GM19043 (cell line): ENCODE results near the gene ANK2.

Experiments used
- ATAC-seq: cut with Tn5 transposase; IDR thresholded peaks from one replicate; pipeline ENCODE4 v1.9.1; 2021; ENCODE audit warnings: low read depth; ENCODE audit not compliant: unreplicated experiment

Gene ANK2

DNA sequence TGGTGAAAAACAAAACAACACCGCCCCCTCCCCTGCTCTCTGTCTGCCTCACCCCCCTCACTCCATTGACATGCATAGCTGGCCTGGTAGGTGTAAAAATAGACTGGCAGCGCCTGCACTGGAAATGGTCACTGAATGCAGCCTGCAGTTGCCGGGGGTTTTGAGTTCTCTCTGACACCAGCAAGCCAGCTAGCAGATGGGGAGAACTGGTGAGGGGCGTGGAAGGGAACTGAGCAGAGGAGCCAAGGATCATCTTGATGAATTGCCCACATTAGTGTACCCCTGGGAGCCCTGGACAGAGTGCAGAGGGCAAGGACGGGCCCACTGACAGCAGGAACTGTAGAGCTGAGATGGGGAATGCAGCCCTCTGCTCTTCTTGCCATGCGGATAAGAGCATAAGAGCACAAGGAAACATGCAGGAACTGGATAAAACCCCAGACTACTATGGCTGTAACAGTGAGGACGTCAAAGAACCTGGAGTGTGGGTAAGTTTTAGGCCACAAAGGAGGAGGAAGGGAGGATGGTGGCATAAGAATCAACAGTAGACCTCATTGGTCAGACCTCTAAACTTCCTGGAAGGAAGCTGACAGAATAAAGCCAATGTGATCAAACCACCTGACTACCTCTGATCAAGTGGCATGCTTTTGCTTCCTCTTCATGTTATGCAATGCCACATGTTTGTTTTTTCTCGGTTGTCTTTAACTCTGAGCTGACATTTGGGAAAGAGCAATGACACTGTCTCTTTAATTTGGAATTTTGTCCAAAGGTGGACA is 96.3 kb downstream of the ANK2 start:
- ATAC-seq = no peak

DNA sequence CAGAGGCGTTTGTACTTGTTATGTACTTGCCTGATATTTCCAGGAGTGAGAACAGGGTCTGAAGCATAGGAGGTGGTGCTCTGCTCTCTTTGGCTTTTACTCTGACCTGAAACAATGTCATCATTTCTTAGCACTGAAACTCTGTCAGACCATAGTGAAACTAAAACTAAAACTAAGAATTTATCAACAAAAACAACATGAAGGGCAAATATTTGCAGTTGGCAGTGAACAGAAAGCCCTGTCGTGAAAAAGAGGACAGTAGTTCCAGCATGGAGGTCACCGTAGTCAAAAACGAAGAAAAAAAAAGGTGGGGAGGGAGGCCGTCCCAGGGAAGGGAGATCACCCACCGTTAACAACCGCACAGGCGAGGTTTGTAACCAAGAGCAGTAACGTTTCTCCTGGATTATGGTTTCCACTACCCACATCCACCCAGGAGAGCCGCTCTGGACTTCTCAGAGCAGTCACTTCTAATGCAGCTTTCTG is 97.5 kb downstream of the ANK2 start:
- ATAC-seq = peak; percentile 66

DNA sequence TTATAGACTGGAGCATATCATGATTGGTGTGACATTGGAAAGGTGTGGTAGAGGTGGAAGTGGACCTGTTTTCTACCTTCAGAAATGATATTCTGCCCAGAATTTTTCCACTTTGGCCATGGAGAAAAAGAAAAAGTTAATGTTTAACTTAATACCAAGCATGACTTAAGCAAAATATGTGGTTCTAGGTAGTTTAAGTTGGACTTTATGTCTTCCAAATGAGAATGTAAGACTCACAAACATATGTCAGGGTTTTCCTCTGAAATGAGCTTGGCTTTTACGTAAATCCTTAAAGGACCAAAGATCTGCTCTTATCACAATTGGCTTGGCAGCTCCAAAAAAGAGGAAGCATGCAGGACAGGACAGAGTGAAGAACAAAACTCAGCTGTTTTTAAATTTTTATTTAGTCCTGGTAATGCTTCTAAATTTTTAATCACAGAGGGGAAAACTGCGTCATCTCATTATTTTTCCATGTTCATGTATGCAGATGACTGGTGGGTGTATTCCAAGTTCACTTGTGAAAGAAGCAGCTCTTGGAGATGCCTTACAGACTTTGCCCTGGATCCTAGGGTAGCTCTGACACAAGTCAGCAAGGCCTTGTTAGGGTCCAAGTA is 98.2 kb downstream of the ANK2 start:
- ATAC-seq = no peak

DNA sequence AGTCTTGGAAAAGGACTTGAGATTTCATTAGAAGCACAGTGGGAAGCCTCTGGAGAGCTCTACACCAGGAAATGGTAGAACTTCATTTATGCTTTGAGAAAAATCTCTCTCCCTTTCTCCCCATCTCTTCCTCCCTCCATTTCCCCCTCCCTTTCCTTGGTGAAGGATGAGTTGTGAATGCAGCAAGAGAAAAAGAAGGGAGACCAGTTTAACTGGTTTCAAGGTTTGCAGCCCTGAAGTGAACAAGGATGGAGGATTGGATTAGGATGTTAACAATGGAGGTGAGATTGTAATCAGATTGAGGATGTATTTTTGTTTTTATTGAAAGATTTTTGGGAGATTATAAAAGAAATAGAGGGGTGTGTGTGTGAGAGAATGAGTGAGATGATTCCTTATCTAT is 99.5 kb downstream of the ANK2 start:
- no peak for ATAC-seq

DNA sequence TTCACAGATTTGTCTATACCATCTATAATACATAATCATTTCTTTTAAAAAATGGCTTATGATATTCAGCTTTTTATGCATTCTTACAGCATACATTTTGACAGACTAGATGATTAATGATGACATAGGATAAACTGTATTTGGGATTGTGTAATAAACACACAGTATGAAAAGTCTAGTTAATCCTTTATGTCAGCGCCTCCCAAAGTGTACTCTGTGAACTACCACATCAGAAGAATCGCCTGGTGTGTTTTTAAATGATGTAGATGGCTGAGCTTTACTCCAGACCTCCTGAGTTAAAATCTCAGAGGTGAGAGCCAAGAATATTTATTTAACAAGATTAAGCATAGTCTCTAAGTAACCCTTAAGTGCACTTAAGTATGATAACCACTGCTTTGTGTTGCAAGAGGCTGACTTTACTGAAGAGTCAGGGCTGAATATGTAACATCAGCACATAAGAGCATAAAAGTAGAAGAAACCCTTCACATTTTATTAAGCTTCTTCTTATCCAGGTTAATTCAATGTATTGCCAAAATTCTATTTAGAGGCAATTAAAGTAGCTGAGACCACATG is 104.2 kb downstream of the ANK2 start:
- no peak for ATAC-seq

DNA sequence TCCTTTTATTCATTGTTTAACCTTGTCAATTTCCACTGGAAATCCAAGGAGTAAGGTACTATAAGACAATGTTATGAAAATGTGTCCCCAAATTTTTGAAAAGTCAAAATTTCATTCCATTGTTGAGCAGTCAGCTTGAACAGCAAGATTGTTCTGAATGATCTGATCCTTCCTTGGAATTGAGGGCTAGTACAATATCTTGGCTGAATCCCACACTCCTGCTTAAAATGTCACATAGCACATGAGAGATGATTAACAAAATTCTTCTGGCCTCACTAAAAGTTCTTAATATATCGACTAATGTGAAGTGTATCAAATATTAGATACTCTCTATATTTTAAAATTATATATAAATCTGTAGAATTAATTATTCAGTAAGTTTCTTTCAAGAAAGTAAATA is 104.8 kb downstream of the ANK2 start:
- no peak for ATAC-seq

DNA sequence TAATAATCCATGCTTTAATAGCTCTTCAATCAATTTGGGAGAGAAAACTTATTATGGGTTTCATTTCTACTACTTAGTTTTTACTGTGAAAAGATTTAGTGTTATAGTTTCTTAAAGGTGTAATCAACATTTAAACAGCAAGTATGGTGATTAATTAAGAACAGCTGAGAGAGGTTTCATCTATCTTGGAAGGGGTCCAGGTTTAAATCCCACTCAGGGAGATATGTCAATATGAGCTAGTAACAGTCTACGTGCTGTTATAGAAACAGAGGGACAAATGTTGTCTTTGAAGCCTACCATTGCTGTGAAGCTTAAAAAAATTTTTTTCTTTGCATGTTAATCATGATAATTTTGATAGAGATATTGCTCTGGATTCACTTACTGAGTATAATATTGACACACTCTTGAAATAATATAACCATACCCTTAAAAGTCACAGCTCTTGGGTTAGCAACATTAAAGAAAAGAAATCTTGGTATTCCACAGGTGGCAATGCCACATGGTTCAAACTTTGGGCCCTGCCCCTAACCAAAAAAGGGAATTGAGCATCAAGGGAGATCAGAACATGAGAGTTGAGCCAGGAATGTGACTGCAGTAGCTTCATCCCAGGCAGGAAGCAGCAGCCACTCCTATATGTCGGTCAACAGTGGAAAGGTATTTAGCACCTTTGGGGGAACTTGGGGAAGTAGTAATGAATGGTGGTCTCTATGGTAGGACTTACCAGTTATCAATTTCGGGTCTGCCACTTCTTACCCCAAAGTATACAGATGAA is 107.8 kb downstream of the ANK2 start:
- no peak for ATAC-seq

DNA sequence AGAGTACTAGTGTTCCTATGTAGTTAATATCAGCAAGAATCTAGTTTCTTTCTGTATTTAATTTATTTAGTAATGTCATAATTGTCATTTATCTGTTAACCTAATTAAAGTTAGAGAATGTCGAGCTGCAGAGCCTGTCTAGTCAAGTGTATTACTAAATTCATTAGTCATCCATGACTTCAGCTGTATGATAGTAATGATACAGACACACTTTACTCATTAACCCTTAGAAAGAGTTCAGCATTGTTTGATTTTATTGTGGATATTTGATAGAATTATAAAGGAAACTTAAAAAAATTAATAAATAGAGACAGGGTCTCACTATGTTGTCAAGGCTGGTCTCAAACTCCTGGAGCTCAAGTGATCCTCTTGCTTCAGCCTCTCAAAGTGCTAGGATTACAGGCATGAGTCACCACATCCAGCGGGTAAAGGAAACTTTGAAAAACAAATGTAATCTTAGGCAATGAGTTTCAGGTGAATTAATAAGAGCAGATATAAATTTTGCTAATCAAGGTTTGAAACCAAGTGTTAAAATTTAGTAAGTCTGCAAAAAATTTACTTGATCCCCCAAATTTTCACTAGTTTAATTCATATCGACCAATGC is 110.6 kb downstream of the ANK2 start:
- ATAC-seq = no peak

DNA sequence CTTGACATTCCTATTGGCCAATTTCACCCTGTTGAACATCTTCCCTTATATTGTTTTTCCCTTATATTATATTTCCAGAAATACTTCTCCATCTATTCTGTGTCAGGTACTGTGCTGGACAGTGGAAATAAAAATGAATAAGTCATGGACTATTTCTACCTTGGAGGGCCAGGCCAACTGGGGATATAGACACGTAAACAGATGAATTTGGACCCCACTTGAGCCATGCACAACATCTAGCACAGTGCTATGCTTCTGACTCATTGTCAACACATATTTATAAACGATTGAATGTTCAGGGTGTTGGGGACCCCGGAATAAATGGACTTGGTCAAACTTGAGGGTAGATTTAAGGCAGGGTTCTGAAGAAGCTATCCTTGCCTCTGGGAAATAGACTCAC is 111.1 kb downstream of the ANK2 start:
- ATAC-seq = no peak

DNA sequence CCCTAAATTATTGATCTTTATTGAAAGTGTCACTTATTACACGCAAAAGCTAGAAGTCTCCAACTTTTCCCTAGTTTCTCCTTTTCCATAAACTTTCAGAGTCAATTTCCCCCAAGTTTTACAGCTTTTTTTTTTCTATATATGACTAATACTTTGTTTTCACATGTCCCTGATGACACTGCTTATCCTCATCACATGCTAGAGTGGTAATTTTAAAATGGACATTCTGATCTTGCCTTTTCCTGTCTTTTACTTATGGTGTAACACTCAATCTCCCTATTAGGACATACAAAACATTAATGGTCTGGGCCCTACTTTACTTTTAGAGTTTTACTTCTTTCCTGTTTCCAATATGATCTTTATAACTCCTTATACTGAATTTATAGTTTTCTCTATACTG is 112.6 kb downstream of the ANK2 start:
- no peak for ATAC-seq

DNA sequence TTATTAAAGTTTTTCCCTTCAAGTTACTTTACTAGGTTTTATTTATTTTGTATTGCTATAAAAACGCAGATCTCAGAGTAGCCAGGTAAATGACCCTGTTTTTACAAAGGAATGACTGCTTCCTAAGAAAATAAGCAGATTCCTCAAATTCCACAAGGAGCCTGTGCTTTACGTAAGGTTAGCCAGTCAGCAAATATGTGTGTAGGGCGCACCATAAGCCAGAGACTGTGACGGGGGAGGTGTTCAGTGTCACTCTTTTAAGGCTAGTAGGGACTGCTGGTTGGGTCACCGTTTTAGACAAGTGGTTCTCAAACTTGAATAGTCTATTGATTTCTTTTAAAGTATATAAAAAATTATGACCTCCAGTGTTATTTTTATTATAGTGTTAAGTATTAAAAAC is 119.9 kb downstream of the ANK2 start:
- no peak for ATAC-seq

DNA sequence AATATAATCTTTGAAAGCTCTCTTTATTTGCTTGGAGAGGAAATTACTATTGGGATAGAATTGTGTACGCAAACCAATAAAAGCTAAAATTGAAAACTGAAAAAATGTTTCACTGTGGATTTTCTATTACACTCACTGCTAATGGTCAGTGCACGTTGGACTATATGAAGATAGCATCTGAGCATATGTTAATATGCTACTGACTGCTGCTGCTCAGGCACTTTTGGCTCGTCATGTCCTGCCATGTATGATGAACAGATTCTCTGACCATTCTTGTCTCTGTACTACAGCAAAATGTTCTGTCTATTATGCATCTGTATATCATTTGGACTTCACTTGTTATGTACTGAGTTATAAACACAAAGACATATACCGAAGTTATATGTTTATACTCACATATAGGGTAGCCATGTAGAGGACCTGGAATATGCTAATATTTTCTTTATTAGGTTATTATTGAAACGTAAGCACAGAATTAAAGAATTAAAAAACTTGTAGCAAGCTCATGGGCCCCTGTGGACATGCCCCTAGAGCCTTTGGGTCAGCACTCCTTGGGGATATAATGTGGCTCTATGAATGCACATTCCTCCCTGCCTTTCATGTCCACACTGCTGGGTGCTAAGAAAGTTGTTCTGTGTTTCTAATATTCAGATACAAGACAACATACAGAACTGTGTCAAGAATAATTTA is 120.8 kb downstream of the ANK2 start:
- ATAC-seq = no peak

DNA sequence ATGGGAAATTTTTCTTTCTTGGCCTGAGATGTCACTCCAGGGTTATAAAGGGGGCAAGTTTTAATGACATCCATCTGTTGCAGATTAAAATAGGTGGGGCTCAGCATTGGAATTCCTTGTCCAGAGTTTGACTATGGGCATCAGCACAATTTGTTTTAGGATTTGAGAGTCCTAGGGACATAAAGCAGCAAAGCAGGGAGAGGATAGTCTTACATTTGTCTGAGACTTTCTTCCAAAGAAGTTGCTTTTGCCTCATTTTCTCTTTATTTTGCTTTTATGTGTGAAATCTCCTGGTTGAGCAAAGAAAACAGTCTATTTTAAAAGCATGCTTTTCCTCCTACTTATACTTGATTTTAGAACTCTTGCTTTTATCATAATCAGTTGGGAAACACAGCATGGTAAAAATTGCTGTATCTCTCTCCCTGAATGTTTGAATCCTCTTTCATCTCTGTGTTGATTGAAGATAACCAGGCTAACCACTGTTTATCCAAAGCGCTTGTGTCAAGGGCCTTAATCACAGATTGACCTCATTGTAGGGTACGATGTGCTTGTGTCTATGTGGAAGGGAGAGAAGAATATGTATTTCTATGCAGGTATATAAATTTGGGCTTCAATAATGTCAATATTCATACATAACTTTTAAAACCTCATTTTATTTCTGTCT is 121.5 kb downstream of the ANK2 start:
- ATAC-seq = no peak

DNA sequence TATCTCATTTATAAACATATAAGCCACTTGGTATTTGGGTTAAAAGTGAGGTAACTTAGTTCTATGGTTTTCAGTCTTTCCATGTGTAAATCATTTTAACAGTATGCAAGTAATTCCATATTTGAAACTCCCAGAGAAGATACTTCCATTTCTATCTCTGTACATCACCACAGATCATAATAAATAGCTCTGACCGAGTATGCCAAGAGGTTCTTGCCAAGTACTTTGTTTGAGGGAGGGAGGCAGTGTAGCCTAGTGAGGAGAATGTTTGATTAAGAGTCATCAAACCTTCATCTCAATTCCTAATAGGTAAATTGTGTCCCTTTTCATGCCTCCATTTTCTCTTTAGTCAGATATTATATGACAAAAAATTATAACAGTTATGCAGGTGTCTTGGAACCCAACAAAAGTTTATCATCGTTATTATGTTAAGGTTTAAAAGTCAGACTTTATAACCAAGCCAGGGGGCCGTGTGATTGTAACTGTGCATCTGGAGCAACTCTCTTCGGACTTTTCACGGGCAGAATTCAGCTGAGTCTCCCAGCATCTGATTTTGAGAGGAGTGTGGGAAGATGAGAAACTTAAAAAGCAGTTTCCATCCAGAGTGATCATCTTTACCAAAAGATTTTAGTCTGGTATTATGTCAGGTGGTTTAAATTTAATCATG is 123.8 kb downstream of the ANK2 start:
- ATAC-seq = no peak

DNA sequence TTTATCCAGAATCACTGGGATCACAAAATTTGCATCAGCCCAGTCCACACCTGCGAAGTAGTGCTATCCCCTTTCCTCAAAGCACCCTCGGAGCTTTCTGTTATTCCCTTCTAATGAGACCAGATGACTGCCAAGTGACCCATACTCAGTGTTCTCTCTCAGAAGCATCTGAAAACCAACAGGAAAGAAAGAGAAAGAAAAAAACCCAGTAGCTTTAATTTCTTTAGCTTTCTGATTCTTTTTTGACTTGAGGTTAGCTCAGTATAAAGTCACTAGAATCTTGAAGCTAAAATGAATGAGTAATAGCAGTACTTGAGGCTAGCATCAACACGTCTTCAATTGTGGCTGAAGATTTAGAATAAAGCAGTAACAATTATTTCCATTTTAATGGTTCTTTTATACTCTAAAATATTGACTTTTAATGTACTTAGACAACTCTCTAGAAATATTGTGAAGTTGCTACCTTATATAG is 124.4 kb downstream of the ANK2 start:
- ATAC-seq = no peak

DNA sequence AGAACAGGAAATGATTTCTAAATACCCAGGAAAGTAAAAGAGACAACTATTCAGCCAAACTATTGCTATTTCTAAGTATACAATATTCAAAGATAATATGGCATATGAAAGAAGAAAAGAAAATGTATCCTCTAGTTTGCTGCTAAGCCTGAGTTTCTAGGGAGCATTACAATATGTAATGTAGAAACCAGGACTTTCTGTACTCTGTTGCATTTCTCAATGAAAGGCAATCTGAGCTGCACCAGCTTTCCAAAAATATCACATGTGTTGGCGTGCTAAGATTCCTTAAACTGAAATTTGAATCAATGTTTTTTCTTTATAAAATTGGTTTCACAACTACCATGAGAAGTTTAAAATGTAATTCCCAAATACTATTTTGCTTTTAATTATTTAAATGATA is 129.6 kb downstream of the ANK2 start:
- ATAC-seq = no peak

DNA sequence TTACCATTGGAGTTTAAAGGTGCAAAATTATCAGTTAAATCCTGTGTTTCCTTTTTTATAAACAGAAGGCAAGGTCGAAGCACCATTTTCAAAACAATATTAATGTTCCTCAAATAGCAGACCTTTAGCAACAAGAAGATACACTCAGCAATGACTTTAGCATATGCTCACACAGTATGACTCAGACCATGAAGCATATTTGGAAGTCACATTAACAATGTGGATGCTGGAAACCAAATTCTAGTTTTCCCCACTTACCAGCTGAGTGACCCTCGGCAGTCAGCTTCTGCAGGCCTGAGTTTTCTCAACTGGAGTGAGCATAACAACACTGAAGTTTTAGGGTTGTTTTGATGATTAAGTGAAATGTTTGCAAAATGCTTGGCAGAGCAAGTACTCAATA is 130.5 kb downstream of the ANK2 start:
- ATAC-seq = no peak

DNA sequence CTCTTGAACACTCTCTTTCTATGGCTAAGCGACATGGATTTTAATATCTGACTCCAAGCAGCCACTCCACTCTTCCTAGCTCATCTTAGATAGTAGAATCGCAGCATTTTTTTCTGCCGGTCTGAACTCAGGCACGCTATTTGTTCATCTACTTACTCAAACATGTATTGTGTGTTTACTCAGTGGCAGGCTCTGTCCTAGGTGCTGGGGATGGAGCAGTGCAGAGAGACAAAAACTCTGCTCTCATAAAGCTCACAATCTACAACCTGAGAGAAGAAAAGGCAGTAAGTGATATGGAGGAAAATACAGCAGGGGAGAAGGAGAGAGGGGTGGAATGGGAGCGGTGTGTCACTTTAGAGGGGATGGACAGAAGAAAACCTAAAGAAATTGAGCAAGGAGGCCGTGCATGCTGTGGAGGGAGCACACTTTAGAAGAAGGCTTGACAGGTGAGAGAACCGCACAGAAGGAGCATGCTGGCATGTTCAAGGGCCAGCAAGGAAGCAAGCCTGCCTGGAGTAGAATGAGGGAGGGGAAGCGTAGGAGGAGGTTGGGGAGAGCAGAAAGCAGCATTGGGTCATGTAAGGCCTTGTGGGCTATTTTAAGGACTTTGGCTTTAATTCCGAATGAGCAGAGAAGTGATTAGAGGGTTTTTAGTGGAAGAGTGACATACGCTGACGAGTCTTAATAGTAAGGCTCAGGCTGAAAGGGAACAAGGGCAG is 132.0 kb downstream of the ANK2 start:
- no peak for ATAC-seq
